Calu3 (cell line): ENCODE results near the gene ASPN. TPM values are rescaled to one million over a fixed set of nuclear protein-coding genes. Genes with fewer than 3 reads are reported as not detected.

Source experiments
- BruUV-seq: library from RNA; stranded (reverse); fragments of 400-500 nt; replicated peaks from 2 replicates; lab custom pipeline; 2021; lab: Mats Ljungman, UMichigan
- CTCF ChIA-PET: fragments of 300-600 bp; sonication (Branson Sonifier 250); formaldehyde crosslinking; loops from one replicate; lab custom pipeline; 2022; ENCODE audit warnings: antibody characterized with exemption; lab: Charles Lee
- DNase-seq: peaks from one replicate; pipeline ENCODE4 v3.0.0; 2022
- H3K27ac Mint-ChIP-seq: one replicate; pipeline ENCODE4 v1.8.0; 2022; ENCODE audit warnings: mixed read lengths; ENCODE audit not compliant: unreplicated experiment
- H3K27me3 Mint-ChIP-seq: one replicate; pipeline ENCODE4 v1.8.0; 2022; ENCODE audit warnings: mixed read lengths; ENCODE audit not compliant: unreplicated experiment
- H3K36me3 Mint-ChIP-seq: one replicate; pipeline ENCODE4 v1.8.0; 2022; ENCODE audit warnings: mild to moderate bottlenecking, moderate library complexity, mixed read lengths; ENCODE audit not compliant: insufficient read depth, unreplicated experiment
- H3K4me1 Mint-ChIP-seq: one replicate; pipeline ENCODE4 v1.8.0; 2022; ENCODE audit warnings: mild to moderate bottlenecking, low read depth, mixed read lengths; ENCODE audit not compliant: unreplicated experiment
- H3K4me3 Mint-ChIP-seq: one replicate; pipeline ENCODE4 v1.8.0; 2022; ENCODE audit warnings: mild to moderate bottlenecking, low read depth, moderate library complexity, mixed read lengths; ENCODE audit not compliant: unreplicated experiment
- H3K9me3 Mint-ChIP-seq: one replicate; pipeline ENCODE4 v1.8.0; 2022; ENCODE audit warnings: low read depth, mixed read lengths; ENCODE audit not compliant: unreplicated experiment
- CTCF ChIP-seq: fragments of 200-600 bp; IDR thresholded peaks from one replicate; pipeline ENCODE4 v1.8.0; 2022; ENCODE audit warnings: antibody characterized with exemption; ENCODE audit not compliant: unreplicated experiment
- intact Hi-C: fragments of 100-400 bp; cut with micrococcal nuclease; formaldehyde crosslinking; loops from one replicate; pipeline ENCODE4 v1.10.0; 2022; ENCODE audit not compliant: unreplicated experiment
- total RNA-seq: library from RNA; stranded (reverse); gene quantifications from 2 replicates; pipeline ENCODE4 v1.2.3, GENCODE V29; 2022

The ASPN gene
- total RNA-seq, 1 experiment from 2014 or later, result not detected

GRCh38 chr9:92476962-92477361 lies 5.3 kb downstream of the ASPN start:
- H3K9me3 Mint-ChIP-seq, result no peaks in the 10 kb centered on the region

GRCh38 chr9:92474587-92474986 lies 7.7 kb downstream of the ASPN start:
- Mint-ChIP-seq H3K9me3 (no peaks in the 10 kb centered on the region), H3K4me3 (no peak overlapping the region), H3K27ac (no peak overlapping the region), H3K27me3 (no peaks in the 10 kb centered on the region), H3K36me3 (no peaks in the 10 kb centered on the region), H3K4me1 (no peaks in the 10 kb centered on the region)
- CTCF ChIA-PET, result no interaction called here
- TF ChIP-seq CTCF, result no peak
- intact Hi-C loops, result no loop called here
- BruUV-seq, result no TSS peak
- DNase-seq, result no peak

More at GRCh38 chr9:92476962-92477361, 5.3 kb downstream of the ASPN start:
- H3K27me3 Mint-ChIP-seq, result no peaks in the 10 kb centered on the region
- no peak overlapping the region for H3K27ac Mint-ChIP-seq
- intact Hi-C loops, result no loop called here
- no peak overlapping the region for H3K4me3 Mint-ChIP-seq
- CTCF ChIA-PET, result no interaction called here
- no peak for TF ChIP-seq CTCF
- no peak for DNase-seq
- H3K36me3 Mint-ChIP-seq, result no peaks in the 10 kb centered on the region
- BruUV-seq, result no TSS peak
- peaks cover 12% of the 10 kb centered on the region for H3K4me1 Mint-ChIP-seq

- H3K4me3 Mint-ChIP-seq, result no peak overlapping the region
- H3K4me1 Mint-ChIP-seq, result no peaks in the 10 kb centered on the region
- CTCF ChIA-PET, result no interaction called here
- H3K27me3 Mint-ChIP-seq, result no peaks in the 10 kb centered on the region
- no peaks in the 10 kb centered on the region for H3K36me3 Mint-ChIP-seq
- no peak overlapping the region for H3K27ac Mint-ChIP-seq
- H3K9me3 Mint-ChIP-seq, result no peaks in the 10 kb centered on the region
- intact Hi-C loops, result no loop called here
- no peak for TF ChIP-seq CTCF
- BruUV-seq, result no TSS peak
- DNase-seq, result no peak
Observed at GRCh38 chr9:92468206-92468605, 14.1 kb downstream of the ASPN start.

- BruUV-seq, result no TSS peak
- Mint-ChIP-seq H3K36me3 (no peaks in the 10 kb centered on the region), H3K4me3 (no peak overlapping the region), H3K27ac (no peak overlapping the region), H3K4me1 (no peaks in the 10 kb centered on the region), H3K27me3 (no peaks in the 10 kb centered on the region), H3K9me3 (no peaks in the 10 kb centered on the region)
- TF ChIP-seq CTCF, result no peak
- no peak for DNase-seq
- CTCF ChIA-PET, result no interaction called here
- intact Hi-C loops, result no loop called here
Observed at GRCh38 chr9:92467511-92467910, 14.8 kb downstream of the ASPN start.
